Measurements from ENCODE around the gene FCAMR.

The FCAMR gene

DNA sequence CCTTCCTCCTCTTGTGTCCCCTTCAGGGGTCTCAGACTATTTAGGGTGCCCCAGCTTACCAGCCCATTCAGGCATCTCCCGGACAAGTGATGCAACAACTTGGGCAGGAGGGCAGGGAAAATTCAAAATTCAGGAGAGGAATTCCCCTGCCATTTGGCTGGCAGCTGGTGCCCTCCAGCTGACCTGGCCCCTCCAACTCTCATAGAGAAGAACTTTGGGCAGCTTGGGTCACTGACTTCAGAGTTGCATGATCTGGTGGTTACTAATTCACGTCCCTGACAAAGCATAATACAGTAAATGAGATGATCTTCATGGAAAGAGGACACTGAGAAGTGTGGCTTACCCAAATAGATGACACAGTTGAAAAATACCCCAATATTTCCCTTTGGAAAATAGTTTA lies at the start of gene FCAMR:
FCAMR (minus strand) TSS at position 15 of the 400 bp plus-strand sequence. CDS start 335 bp downstream, outside the sequence.
- DNase-seq (ENCODE audit: low read depth): no peak

- no peak for DNase-seq (ENCODE audit: low read depth)
Measured at GRCh38 chr1:207019661-207020060, 49.4 kb upstream of the FCAMR start.

DNA sequence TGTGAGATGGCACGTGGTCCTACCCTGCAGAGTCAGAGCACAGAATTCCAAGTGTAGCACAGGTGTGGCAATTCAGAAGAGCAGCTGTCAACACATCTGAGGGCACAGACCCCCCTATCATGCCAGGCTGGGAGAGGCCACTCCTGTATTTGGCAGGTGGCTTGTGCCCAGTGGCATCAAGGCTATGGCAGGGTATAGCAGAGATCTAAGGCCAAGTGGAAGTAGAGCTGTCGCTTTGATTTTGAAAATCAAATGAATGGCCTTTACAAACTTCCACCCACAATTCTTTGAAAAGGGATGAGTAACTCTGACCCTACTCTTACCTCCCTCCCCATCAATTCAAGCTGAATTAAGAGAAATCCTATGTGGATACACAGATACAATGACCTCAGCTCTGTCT lies 48.9 kb upstream of the FCAMR start:
- no peak for DNase-seq (ENCODE audit: low read depth)

GRCh38 chr1:207018707-207019106 lies 48.4 kb upstream of the FCAMR start:
- DNase-seq (ENCODE audit: low read depth): no peak

GRCh38 chr1:207017615-207018559 lies 47.6 kb upstream of the FCAMR start:
- DNase-seq (ENCODE audit: low read depth): no peak

DNA sequence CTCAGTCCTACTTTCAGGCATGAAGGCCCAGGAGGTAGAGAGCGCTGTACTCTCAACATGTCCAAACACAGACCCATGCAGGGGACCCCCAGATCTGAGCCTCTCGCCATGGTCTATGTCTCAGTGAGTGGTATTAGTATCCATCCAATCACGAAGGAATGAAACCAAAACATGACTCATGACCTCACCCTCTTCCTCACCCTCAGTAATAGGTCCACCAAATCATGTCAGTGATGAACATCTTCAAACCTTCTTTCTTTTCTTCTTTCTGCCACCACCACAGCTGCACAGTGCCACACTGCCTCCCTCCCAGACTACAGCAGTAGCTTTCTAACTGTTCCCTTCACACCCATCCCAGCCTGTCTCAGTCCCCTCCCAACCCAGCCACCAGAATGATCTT lies 45.5 kb upstream of the FCAMR start:
- no peak for DNase-seq (ENCODE audit: low read depth)

GRCh38 chr1:207014728-207015127 lies 44.5 kb upstream of the FCAMR start:
- no peak for DNase-seq (ENCODE audit: low read depth)

- DNase-seq (ENCODE audit: low read depth): no peak
Measured at GRCh38 chr1:207013321-207014085, 43.2 kb upstream of the FCAMR start.

DNA sequence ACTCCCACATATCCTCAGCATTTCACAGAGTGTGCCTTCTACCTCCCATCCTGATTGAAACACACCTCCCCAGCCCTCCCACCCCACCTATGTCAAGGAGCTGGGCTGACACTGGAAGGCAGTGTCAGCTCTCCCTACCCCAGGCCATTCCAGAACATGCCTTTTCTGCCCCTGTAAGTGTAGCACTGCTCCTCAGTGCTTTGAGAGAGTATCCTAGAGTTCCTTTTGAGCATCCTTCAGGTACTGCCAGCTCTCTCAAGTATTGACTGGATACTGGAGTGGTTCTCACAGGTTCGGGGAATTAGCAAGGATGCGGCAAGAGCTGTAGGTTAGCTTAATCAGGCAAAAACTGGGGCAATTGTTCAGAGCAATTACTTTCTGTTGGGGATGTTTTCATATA lies 40.5 kb upstream of the FCAMR start:
- DNase-seq (ENCODE audit: low read depth): no peak

DNA sequence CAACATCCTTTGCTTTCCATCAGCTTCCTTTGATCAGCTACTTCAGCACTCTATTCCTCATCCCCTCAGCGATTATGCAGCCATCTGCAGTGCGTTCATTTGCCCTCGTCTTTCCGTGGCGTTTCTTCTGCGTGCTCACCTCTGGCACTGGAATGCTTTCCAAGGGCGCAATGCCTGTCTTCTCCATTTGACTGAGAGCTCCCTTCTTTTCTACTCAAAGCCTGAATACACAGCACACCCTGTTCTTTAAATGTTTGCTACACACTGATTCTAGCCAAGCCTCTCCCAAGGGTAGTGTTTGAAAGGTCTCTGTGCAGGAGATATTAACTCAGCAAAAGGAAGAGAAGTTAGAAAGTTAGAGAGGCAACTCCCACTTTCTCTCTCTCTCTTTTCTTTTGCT lies 39.7 kb upstream of the FCAMR start:
- DNase-seq (ENCODE audit: low read depth): no peak

- no peak for DNase-seq (ENCODE audit: low read depth)
Measured at GRCh38 chr1:207009182-207009850, 39.1 kb upstream of the FCAMR start.

GRCh38 chr1:207007352-207008033 lies 37.2 kb upstream of the FCAMR start:
- peak; percentile 10 for DNase-seq (ENCODE audit: low read depth)

DNA sequence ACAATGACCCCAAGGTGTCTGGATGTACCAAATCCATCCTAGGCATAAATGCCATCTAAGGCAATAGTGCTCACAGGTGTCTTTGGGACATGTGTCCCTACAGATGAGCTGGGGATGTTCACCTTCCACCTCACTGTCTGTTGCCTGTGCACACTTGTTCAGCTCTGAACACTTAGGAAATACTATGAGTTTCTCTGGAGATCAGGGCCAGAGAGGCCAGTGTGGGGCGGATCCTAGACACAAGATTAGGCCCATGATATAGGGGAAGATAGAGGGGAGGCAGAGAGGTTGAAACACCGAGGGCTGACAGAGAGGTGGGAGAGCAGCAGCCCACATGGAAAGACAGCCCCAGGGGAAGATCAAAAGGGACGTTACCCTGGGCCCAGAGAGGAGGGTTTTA lies 36.7 kb upstream of the FCAMR start:
- DNase-seq (ENCODE audit: low read depth): no peak

DNA sequence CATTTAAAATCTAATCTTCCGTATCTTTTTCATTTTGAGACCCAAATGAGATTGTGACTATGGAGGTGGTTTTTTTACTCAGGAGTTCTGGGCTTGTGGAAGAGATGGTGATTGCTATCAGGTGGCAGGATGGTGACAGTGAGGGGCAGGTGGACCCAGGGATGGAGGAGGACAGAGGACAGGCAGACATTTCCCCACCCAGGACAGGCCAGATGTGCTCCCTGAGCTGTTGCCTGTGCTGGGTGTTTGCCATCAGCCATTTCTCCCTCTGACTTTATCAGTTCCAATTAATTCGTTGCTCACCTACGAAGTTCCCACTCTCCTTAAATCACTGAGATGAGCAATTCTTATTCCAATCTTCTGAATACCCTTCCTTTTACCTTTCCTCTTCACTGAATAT lies 35.8 kb upstream of the FCAMR start:
- no peak for DNase-seq (ENCODE audit: low read depth)

- DNase-seq (ENCODE audit: low read depth): peak; percentile 38
Measured at GRCh38 chr1:207004931-207005830, 34.9 kb upstream of the FCAMR start.

DNA sequence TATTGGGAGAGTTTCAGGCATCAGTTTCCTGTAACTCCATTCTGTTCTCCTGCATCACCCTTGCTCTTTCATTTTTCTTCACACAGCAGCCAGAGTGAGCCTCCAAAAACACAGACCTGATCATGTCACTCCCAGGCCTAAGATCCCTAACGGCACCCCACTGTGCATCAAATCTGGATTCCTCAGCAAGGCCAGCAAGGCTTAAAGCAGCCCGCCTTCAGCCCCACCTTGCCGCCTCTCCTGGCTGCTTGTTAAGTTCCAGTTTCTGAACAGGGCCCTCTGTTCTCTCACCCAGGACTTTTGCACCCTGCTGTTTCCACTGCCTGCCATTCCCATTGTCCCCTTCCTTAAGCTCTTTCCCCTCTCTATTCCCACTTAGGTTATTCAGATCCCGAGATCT lies 33.0 kb upstream of the FCAMR start:
- no peak for DNase-seq (ENCODE audit: low read depth)

- DNase-seq (ENCODE audit: low read depth): no peak
Measured at GRCh38 chr1:207002724-207003146, 32.5 kb upstream of the FCAMR start.

DNA sequence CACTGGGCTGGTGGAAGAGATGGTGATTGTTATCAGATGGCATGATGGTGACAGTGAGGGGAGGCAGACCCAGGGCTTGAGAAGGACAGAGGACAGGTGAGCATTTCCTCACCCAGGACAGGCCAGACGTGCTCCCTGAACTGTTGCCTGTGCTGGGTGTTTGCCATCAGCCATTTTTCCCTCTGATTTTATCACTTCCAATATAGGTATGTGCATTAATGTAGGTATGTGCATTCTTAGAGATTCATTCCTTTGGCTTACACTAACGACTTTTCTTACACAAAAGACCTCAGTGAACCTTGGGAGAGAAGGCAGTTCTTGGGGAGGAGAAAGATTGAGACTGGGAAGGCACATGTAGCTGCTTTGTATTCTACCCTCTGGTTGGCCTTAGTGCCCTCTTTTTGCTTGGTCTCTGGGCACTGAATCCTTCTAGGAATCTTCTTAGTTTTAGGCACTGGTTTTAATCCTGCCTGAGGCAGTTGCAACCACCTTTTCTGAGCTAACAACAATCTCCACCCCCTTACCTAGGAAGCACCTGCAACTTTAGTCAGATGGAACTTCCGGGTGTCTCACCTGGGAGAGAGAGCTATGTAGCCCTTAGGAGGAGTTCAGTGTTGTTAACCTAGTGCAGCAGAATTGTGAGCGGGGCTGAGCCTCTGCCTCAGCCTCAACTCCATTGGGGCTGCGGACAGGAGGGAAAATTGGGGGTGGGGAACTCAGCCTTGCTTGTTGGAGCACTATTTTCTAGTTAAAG lies 31.4 kb upstream of the FCAMR start:
- DNase-seq (ENCODE audit: low read depth): no peak

- DNase-seq (ENCODE audit: low read depth): no peak
Measured at GRCh38 chr1:207000651-207001291, 30.5 kb upstream of the FCAMR start.

DNA sequence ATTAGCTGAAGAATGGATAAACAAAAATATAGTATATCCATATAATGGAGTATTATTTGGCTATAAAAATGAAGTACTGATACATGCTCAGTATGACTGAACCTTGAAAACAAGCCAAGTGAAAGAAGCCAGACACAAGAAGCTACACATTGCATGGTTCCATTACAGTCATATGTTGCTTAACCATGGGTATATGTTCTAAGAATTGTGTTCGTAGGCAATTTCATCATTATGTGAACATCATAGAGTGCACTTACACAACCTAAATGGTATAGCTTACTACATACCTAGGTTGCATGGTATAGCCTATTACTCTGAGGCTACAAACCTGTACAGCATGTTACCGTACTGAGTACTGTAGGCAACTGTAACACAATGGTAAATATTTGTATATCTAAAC lies 28.6 kb upstream of the FCAMR start:
- no peak for DNase-seq (ENCODE audit: low read depth)

Measured in fibroblast of the conjunctiva (primary cell).